Sigmoid colon (tissue), 4 donors: ENCODE results near the gene ERMP1.

Experiments
- POLR2A ChIP-seq, 2 donors: fragments of 450-650 bp; IDR thresholded peaks; one replicate each; pipeline ENCODE4 v1.6.1; 2016; ENCODE audit warnings: antibody characterized with exemption in 2 of 2, mild to moderate bottlenecking in 2 of 2, moderate library complexity in 2 of 2
- POLR2AphosphoS5 ChIP-seq, 4 donors: sonication (generic); formaldehyde crosslinking; IDR thresholded peaks; one replicate each; pipeline ENCODE4 v1.6.1; 2017; ENCODE audit warnings: antibody characterized with exemption in 4 of 4
- TF ChIP-seq, protein P1 (sequence below), 4 experiments: fragments of 450-650 bp in 3 of 4; fragments of 200-600 bp in 1 of 4; IDR thresholded peaks; one replicate each; pipeline ENCODE4 v1.5.1; 2016 to 2019; ENCODE audit warnings: antibody characterized with exemption in 4 of 4, mild to moderate bottlenecking in 3 of 4, moderate library complexity in 2 of 4

- TF ChIP-seq POLR2AphosphoS5 (IDR thresholded peaks at IDR 0.05) (no peak), POLR2A (IDR thresholded peaks at IDR 0.05) (no peak)
- TF ChIP-seq, protein P1, sequence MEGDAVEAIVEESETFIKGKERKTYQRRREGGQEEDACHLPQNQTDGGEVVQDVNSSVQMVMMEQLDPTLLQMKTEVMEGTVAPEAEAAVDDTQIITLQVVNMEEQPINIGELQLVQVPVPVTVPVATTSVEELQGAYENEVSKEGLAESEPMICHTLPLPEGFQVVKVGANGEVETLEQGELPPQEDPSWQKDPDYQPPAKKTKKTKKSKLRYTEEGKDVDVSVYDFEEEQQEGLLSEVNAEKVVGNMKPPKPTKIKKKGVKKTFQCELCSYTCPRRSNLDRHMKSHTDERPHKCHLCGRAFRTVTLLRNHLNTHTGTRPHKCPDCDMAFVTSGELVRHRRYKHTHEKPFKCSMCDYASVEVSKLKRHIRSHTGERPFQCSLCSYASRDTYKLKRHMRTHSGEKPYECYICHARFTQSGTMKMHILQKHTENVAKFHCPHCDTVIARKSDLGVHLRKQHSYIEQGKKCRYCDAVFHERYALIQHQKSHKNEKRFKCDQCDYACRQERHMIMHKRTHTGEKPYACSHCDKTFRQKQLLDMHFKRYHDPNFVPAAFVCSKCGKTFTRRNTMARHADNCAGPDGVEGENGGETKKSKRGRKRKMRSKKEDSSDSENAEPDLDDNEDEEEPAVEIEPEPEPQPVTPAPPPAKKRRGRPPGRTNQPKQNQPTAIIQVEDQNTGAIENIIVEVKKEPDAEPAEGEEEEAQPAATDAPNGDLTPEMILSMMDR (IDR thresholded peaks at IDR 0.05), result no peak
Measured at GRCh38 chr9:5778805-5779204, 54.1 kb downstream of the ERMP1 start.
